Measurements from ENCODE around the gene UVRAG. TPM values are rescaled to one million over a fixed set of nuclear protein-coding genes. Genes with fewer than 3 reads are reported as not detected.

Gene UVRAG
- total RNA-seq, 4 donors from 2014 or later, result 27.3 to 38.7 (median 33.6) TPM

DNA sequence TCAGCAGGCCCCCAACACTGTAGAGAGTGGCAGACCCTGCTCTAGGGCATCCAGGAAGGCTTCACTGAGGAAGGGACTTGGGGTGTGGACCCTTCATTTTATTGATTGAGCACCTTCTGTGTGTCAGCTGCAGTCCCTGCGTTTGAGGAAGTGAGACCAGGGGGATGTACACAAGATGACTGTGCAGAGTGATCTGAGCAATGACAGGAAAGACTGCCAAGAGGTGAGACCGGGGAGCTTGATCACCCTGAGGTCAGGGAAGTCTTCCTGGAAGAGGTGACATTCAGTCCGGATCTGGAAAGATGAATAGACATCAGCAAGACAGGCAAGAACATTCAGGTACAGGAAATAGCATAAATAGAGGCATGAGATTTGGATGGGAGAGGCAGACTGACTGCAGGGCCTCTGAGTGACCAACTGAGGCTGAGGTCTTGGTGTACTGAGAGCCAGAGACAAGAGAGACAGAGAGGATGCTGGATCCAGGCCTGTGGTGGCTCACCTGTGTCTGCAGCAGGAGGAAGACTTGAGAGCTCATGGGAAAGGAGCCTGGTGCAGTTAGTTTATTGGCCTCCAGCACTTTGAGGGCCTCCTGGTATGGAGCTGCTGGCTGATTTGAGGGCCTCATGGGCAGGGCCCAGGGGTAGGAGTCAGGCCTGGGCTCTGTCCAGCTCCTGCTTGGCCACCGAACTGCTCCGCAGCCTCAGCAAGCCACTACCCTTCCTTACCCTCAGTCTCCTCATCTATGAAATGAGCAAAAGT, 41.2 kb upstream of the UVRAG start:
- Histone ChIP-seq H3K4me1 (peaks cover 0 to 10% (median 5%) of the 10 kb centered on the region in 4 donors), H3K27ac (no peak overlapping the region), H3K9me3 (no peaks in the 10 kb centered on the region), H3K36me3 (no peaks in the 10 kb centered on the region), H3K4me3 (no peak overlapping the region), H3K27me3 (peaks cover 0 to 7% of the 10 kb centered on the region in 2 donors)
- DNase-seq (ENCODE audit: low spot score in 2 of 2), result no peak
- TF ChIP-seq POLR2A (IDR thresholded peaks at IDR 0.05) (no peak), EP300 (IDR thresholded peaks at IDR 0.05) (no peak), CTCF (IDR thresholded peaks at IDR 0.05) (no peak)
- 75 to 82% methylated on average over 5 of the region's 5 CpGs for WGBS, 2 donors

- WGBS, 2 donors, result 95 to 97% methylated on average over 3 of the region's 3 CpGs
Measured at GRCh38 chr11:75775056-75775455, 40.0 kb upstream of the UVRAG start.

GRCh38 chr11:75776546-75776945, 38.5 kb upstream of the UVRAG start:
- DNase-seq (ENCODE audit: low spot score in 2 of 2), result no peak
- TF ChIP-seq POLR2A (IDR thresholded peaks at IDR 0.05), result no peak
- no peak for TF ChIP-seq CTCF (IDR thresholded peaks at IDR 0.05)
- no peak for TF ChIP-seq EP300 (IDR thresholded peaks at IDR 0.05)
- no peaks in the 10 kb centered on the region for H3K4me1 ChIP-seq
- no peaks in the 10 kb centered on the region for H3K9me3 ChIP-seq
- 84 to 85% methylated on average over 4 of the region's 4 CpGs for WGBS, 2 donors
- H3K36me3 ChIP-seq, result no peaks in the 10 kb centered on the region
- H3K4me3 ChIP-seq, result no peak overlapping the region
- no peaks in the 10 kb centered on the region for H3K27me3 ChIP-seq
- no peak overlapping the region for H3K27ac ChIP-seq

More at GRCh38 chr11:75775056-75775455, 40.0 kb upstream of the UVRAG start:
- TF ChIP-seq POLR2A (IDR thresholded peaks at IDR 0.05), result no peak
- TF ChIP-seq EP300 (IDR thresholded peaks at IDR 0.05), result no peak
- no peak for TF ChIP-seq CTCF (IDR thresholded peaks at IDR 0.05)
- H3K27me3 ChIP-seq, result no peaks in the 10 kb centered on the region
- no peak overlapping the region for H3K27ac ChIP-seq
- H3K4me3 ChIP-seq, result no peak overlapping the region
- H3K4me1 ChIP-seq, result no peaks in the 10 kb centered on the region
- no peaks in the 10 kb centered on the region for H3K36me3 ChIP-seq
- H3K9me3 ChIP-seq, result no peaks in the 10 kb centered on the region
- no peak for DNase-seq (ENCODE audit: low spot score in 2 of 2)

DNA sequence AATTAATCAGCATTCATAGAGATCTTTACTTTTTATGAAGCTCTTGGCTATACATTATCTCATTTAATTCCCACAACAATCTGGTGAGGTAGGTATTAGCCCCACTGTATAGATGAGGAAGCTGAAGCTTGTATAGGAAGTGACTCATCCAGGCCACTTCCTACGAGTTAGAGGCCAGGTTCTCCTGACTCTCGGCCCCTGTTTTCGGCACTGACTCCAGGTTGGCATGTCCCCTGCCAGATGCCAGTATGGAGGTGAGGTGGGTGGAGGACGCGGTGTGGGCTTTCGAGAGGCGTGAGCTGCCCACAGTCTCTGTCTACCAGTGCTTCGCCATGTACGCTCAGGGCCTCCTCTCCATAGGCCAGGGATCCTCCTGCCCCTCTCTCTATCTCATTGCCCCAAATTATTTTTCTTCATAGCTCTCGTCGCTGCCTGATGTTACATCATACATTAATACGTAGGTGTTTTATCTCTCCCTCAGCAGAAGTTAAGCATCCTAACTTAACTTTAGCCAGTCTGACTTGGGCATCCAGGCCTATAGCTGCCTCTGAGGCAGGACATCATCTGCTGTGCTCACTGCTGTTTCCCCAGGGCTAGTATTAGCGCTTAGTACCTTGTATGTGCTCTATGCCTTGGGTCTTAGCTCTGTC, 37.4 kb upstream of the UVRAG start:
- no peak overlapping the region for H3K4me3 ChIP-seq
- no peak for DNase-seq (ENCODE audit: low spot score in 2 of 2)
- 93% methylated on average over 13 of the region's 13 CpGs for WGBS, 2 donors
- TF ChIP-seq EP300 (IDR thresholded peaks at IDR 0.05) (no peak), POLR2A (IDR thresholded peaks at IDR 0.05) (no peak), CTCF (IDR thresholded peaks at IDR 0.05) (no peak)
- no peak overlapping the region for H3K27ac ChIP-seq
- no peaks in the 10 kb centered on the region for H3K4me1 ChIP-seq
- no peaks in the 10 kb centered on the region for H3K36me3 ChIP-seq
- no peaks in the 10 kb centered on the region for H3K27me3 ChIP-seq
- H3K9me3 ChIP-seq, result no peaks in the 10 kb centered on the region

- no peaks in the 10 kb centered on the region for H3K36me3 ChIP-seq
- no peak for DNase-seq (ENCODE audit: low spot score in 2 of 2)
- WGBS, 2 donors, result 76 to 95% methylated on average over 5 of the region's 5 CpGs
Measured at GRCh38 chr11:75778962-75779361, 36.0 kb upstream of the UVRAG start.

More at GRCh38 chr11:75778962-75779361, 36.0 kb upstream of the UVRAG start:
- no peaks in the 10 kb centered on the region for H3K9me3 ChIP-seq
- H3K27ac ChIP-seq, result no peak overlapping the region
- TF ChIP-seq CTCF (IDR thresholded peaks at IDR 0.05) (no peak), POLR2A (IDR thresholded peaks at IDR 0.05) (no peak), EP300 (IDR thresholded peaks at IDR 0.05) (no peak)
- no peak overlapping the region for H3K4me3 ChIP-seq
- no peaks in the 10 kb centered on the region for H3K27me3 ChIP-seq
- H3K4me1 ChIP-seq, result no peaks in the 10 kb centered on the region

Measured in tibial nerve (tissue), 4 donors.